Peyer's patch (tissue), 4 donors: ENCODE data around the gene CASKIN2.

Source experiments
- CTCF ChIP-seq, 6 experiments: fragments of 450-650 bp in 4 of 6; fragments of 200-600 bp in 2 of 6; sonication (generic) in 1 of 6; IDR thresholded peaks; one replicate each; pipeline ENCODE4 v1.5.1; 2017 to 2019; ENCODE audit warnings: antibody characterized with exemption in 6 of 6, mild to moderate bottlenecking in 3 of 6, moderate library complexity in 1 of 6
- POLR2A ChIP-seq, 2 donors: fragments of 450-650 bp; IDR thresholded peaks; one replicate each; pipeline ENCODE4 v1.5.1; 2017; ENCODE audit warnings: antibody characterized with exemption in 2 of 2, mild to moderate bottlenecking in 2 of 2, moderate library complexity in 2 of 2

GRCh38 chr17:75488693-75489510 lies 26.4 kb downstream of the CASKIN2 start:
- no peak for TF ChIP-seq POLR2A (IDR thresholded peaks at IDR 0.05)
- no peak for TF ChIP-seq CTCF (IDR thresholded peaks at IDR 0.05)
